HG03378 (cell line): ENCODE measurements around the gene NHSL2.

Source experiments
- ATAC-seq: cut with Tn5 transposase; IDR thresholded peaks from one replicate; pipeline ENCODE4 v1.9.1; 2021; ENCODE audit warnings: mild to moderate bottlenecking, moderate library complexity; ENCODE audit not compliant: unreplicated experiment

Gene NHSL2

DNA sequence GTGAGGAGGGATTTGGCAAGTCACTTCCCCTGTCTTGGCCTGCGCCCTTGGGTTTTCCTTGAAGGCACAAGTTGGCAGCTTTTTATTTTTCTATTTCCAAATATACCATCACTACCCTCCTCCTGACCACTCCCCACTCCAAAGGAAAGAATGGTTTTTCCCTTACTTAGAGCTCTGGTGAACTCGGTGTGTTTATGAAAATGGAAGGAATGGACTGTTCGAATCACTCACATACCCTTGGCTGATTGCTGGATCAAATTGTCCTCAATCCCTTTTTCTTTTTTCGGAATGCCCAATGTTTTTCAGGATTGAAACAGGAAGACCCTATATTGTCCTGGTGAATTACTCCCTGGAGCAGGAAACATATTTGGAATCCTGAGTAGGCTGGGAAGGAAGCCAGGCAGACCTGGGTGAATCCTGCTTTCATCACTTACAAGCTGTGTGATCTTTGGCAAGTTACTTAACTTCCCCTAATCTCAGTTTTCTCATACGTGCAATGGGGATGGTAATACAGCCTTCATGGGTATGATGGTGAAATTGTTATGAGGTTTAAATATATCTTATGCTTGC is 150.4 kb downstream of the NHSL2 start:
- no peak for ATAC-seq

GRCh38 chrX:72062916-72063315 is 152.3 kb downstream of the NHSL2 start:
- ATAC-seq, result no peak

- ATAC-seq, result no peak
Observed at GRCh38 chrX:72069350-72070160, 158.9 kb downstream of the NHSL2 start.

DNA sequence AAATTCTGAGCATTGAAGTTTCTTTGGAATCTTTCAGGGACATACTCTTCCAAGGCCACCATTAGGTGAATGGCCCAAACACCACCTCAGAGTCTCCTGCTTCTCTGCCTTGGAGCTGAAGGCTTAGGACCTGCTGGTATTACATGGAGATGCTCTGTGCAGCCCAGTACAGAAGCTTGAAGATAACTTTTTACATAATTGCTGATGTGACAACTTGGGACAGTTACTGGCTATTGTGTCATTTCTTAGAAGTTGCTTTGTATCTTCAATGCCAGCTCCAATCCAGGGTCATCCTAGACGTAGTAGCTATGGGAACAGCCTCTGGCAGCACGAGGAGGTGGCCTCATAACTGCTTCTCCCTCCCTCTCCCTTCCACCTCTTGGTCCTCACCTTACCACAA is 160.6 kb downstream of the NHSL2 start:
- no peak for ATAC-seq

- ATAC-seq, result no peak
Observed at GRCh38 chrX:72073633-72074032, 163.0 kb downstream of the NHSL2 start.

- ATAC-seq, result no peak
Observed at GRCh38 chrX:72078411-72078810, 167.8 kb downstream of the NHSL2 start.

DNA sequence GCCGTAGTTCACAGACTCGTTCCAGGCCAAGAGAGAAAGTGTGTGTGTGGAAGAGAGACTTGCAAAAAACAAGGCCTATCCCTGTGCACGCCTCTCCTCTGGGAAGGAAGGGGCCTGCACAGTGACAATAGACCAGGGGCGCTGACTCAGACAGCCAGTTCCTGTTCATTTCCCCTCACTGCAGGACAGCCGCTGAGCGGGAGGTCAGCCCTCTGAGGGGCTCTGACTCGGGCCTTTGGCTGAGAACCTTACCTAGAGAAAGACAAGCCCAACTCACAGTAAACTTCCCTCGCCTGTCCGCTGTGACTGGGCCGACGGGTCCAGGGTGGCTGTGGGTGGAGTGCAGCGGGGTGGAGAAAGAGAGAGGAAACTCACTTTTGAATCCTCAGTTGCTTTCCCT is 169.0 kb downstream of the NHSL2 start:
- no peak for ATAC-seq

DNA sequence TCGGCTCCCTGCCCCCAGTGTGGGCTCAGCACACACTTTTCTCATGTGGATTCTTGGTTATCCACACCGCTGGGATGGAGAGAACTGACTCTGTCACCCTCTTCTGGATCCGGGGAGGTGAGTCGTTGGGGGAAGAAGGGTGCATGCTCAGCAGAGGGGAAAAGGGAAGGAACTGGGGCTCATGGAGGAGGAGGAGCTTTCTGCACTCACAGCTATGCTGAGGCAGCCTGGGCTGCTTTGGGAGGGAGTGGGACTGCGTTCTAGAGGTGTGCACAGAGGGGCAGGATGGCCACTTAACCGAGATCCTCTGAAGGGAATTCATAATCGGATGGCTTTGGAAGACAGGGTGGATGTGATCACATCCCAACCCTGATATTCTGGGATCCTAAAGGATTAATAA is 169.5 kb downstream of the NHSL2 start:
- ATAC-seq, result no peak

DNA sequence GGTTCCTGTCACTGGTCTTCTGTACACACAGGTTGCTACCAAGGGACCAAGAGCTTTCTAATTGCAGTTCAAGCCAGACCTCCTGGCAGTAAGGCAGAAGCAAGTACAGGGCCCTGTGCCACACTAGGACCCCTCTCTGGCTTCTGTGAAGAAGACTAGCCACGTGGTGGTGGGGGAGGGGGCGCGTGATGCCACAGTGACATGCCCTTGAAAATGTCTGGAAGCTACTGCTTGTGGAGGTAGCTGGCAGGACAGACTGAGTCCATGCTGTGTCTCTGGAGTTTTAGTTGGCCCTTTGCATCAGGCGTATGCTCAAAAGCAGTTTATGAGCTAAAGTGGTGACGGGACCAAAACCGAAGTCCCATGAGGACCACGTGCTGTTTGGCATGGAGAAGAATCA is 170.2 kb downstream of the NHSL2 start:
- ATAC-seq, result no peak

DNA sequence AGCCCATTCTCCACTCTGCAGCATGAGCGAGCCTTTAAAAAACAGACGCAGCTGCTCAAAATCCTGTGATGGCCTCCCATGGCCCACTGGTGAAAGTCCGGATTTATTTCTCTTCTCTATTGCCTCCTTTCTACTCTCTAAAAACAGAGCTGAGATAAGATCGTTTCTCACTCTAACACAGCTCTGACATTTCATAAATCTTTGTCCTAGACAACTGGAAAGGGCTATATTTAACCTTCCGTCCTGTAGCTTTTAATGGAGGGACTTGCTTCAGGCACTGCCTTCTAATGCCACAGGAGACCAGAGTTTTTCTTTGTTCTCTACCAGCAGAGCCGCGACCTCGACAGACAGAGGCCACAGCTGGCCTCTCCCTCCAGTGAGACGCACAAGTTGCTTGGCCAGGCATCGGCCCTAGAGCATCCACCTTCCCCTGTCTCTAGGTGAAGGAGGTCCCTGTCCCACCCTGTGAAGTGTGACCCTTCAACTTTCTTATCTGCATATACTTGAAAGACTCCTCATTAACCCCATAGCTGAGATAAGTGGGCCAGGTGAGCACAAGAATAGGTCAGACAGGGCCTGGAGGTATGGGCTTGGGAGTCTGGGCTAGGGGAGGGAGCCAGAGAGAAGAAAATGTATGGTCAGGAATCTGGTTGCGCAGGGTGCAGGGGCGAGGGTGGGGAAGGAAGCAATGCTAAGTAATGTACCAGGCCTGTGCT is 171.1 kb downstream of the NHSL2 start:
- ATAC-seq, result no peak

- no peak for ATAC-seq
Observed at GRCh38 chrX:72083291-72083690, 172.6 kb downstream of the NHSL2 start.

DNA sequence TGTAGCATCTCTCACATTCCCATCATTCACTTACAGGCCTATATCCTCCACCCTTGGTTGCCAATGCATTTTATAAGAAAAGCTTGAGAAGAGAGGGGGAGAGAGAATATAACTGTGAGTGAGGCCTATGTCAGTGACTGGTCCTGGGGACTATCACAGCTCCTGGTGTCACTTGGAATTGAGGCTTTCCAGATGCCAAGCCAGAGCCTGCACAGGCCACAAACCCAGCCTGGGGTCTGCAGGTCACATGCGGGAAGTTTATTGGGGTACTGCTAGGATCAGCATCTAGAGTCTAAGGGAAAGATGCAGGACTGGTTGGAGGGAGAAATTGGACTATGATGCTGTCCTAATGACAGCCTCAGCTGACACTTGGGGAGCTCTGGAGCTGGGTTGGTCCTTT is 173.5 kb downstream of the NHSL2 start:
- ATAC-seq, result no peak

GRCh38 chrX:72086995-72087394 is 176.3 kb downstream of the NHSL2 start:
- no peak for ATAC-seq

GRCh38 chrX:72088761-72089160 is 178.1 kb downstream of the NHSL2 start:
- ATAC-seq, result no peak

- ATAC-seq, result no peak
Observed at GRCh38 chrX:72089254-72089653, 178.6 kb downstream of the NHSL2 start.

GRCh38 chrX:72094894-72095293 is 184.2 kb downstream of the NHSL2 start:
- ATAC-seq, result peak; percentile 78

- no peak for ATAC-seq
Observed at GRCh38 chrX:72095370-72095769, 184.7 kb downstream of the NHSL2 start.

GRCh38 chrX:72097098-72097497 is 186.5 kb downstream of the NHSL2 start:
- ATAC-seq, result no peak

GRCh38 chrX:72100051-72100755 is 189.6 kb downstream of the NHSL2 start:
- ATAC-seq, result no peak

GRCh38 chrX:72100824-72101351 is 190.2 kb downstream of the NHSL2 start:
- ATAC-seq, result peak; percentile 74

DNA sequence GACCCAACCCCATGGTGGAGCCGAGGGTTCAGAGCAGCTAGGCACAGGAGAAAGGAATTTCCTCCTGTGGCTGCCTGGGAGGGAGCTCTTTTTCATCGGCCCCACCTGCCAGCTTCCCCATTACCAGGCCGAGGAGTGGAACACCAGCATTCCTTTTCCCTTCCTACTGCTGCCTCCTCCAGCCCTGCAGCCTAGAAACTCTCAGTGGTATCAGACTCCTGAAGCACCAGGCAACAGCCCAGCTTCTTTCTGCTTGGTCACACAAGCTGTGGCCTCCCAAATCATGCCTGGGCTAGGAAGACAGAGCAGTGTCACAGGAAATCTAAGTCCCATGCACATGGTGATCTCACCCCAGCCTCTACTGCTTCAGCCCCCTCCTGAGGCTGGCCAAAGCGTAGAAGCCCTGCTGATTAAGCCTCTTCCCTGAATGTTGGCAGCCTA is 191.0 kb downstream of the NHSL2 start:
- ATAC-seq, result no peak
